Endodermal cell (in vitro differentiated cells): ENCODE data around the gene TULP1. TPM values are rescaled to one million over a fixed set of nuclear protein-coding genes. Genes with fewer than 3 reads are reported as not detected.
"Not testable (repeated sequence)": the region's sequence is repeated elsewhere in the genome, so short reads cannot be mapped to it uniquely, and the experiment has no call there.

Experiments
- DNase-seq: peaks from one replicate; pipeline ENCODE4 v3.0.0-alpha.2; 2017
- H3K27ac ChIP-seq: 2 replicates; pipeline ENCODE4 v1.5.1; 2013; ENCODE audit warnings: mild to moderate bottlenecking, low read depth, low read length, moderate library complexity
- H3K27me3 ChIP-seq: 2 replicates; pipeline ENCODE4 v1.6.1; 2013; ENCODE audit warnings: mild to moderate bottlenecking, low read length, moderate library complexity; ENCODE audit not compliant: insufficient read depth, control insufficient read depth, poor library complexity, severe bottlenecking
- H3K36me3 ChIP-seq: 2 replicates; pipeline ENCODE4 v1.7.0; 2013; ENCODE audit warnings: mild to moderate bottlenecking, low read length, moderate library complexity; ENCODE audit not compliant: control insufficient read depth, insufficient read depth
- H3K4me1 ChIP-seq: one replicate; pipeline ENCODE4 v1.7.0; 2013; ENCODE audit warnings: low read length; ENCODE audit not compliant: control insufficient read depth, insufficient read depth
- H3K4me3 ChIP-seq: 2 replicates; pipeline ENCODE4 v1.5.1; 2013; ENCODE audit warnings: mild to moderate bottlenecking, low read length, moderate library complexity
- H3K9ac ChIP-seq: 2 replicates; pipeline ENCODE4 v1.6.1; 2013; ENCODE audit warnings: mild to moderate bottlenecking, low read length, moderate library complexity; ENCODE audit not compliant: poor library complexity, severe bottlenecking; ENCODE audit errors: extremely low read depth
- H3K9me3 ChIP-seq: 2 replicates; pipeline ENCODE4 v1.6.1; 2013; ENCODE audit warnings: mild to moderate bottlenecking, low read length, moderate library complexity; ENCODE audit not compliant: control insufficient read depth
- H3K27ac Mint-ChIP-seq: 2 replicates; pipeline ENCODE4 v1.8.0; 2020; ENCODE audit warnings: mixed read lengths
- H3K27me3 Mint-ChIP-seq: 2 replicates; pipeline ENCODE4 v1.8.0; 2021; ENCODE audit warnings: mild to moderate bottlenecking, mixed read lengths; ENCODE audit not compliant: insufficient read depth
- H3K36me3 Mint-ChIP-seq: 2 replicates; pipeline ENCODE4 v1.8.0; 2020; ENCODE audit warnings: low read depth, mixed read lengths
- H3K4me1 Mint-ChIP-seq: 2 replicates; pipeline ENCODE4 v1.8.0; 2020; ENCODE audit warnings: mixed read lengths
- H3K4me3 Mint-ChIP-seq: 2 replicates; pipeline ENCODE4 v1.8.0; 2020; ENCODE audit warnings: mild to moderate bottlenecking, moderate library complexity, mixed read lengths
- H3K9me3 Mint-ChIP-seq: 2 replicates; pipeline ENCODE4 v1.8.0; 2020; ENCODE audit warnings: mild to moderate bottlenecking, mixed read lengths
- CTCF ChIP-seq: fragments of 200-600 bp; sonication (generic); conservative IDR thresholded peaks from 2 replicates; pipeline ENCODE4 v1.5.0; 2021; ENCODE audit warnings: antibody characterized with exemption, mild to moderate bottlenecking
- WGBS, 2 experiments: methylation state at CpG; one replicate each; pipeline versions ENCODE4 v1.1.5 to v1.1.7; 2013; ENCODE audit warnings: missing lambda C conversion rate in 2 of 2, mixed read lengths in 1 of 2; ENCODE audit not compliant: insufficient coverage in 1 of 2, insufficient read length in 1 of 2; 5-methylcytosine and 5-hydroxymethylcytosine counted together
- total RNA-seq, 2 donors: library from RNA; stranded (reverse); fragmentation: NEBNext Ultra II Directional in 1 of 2; extraction: Animal tissue kit (Norgen Biotek cat#: 25700) in 1 of 2; gene quantifications; 2 replicates in 1 of 2; 3 replicates in 1 of 2; pipeline ENCODE4 v1.2.1, GENCODE V29; 2021

The TULP1 gene
- total RNA-seq, 2 donors from 2014 or later: 0.29 to 4.0 TPM

- WGBS, 2 experiments: 85 to 93% methylated on average over 2 of the region's 2 CpGs
- DNase-seq: no peak
- H3K4me3 ChIP-seq: no peak overlapping the region
- peaks cover 16% of the 10 kb centered on the region for H3K4me1 Mint-ChIP-seq
- no peak overlapping the region for H3K27ac Mint-ChIP-seq
- no peaks in the 10 kb centered on the region for H3K27me3 Mint-ChIP-seq
- no peaks in the 10 kb centered on the region for H3K36me3 ChIP-seq
- no peak overlapping the region for H3K9ac ChIP-seq
- no peaks in the 10 kb centered on the region for H3K36me3 Mint-ChIP-seq
- H3K27ac ChIP-seq: no peak overlapping the region
- no peaks in the 10 kb centered on the region for H3K27me3 ChIP-seq
- TF ChIP-seq CTCF: no peak
- no peak overlapping the region for H3K4me3 Mint-ChIP-seq
- no peaks in the 10 kb centered on the region for H3K4me1 ChIP-seq
- no peaks in the 10 kb centered on the region for H3K9me3 ChIP-seq
- H3K9me3 Mint-ChIP-seq: peaks cover 7% of the 10 kb centered on the region
These were observed 29.1 kb upstream of the TULP1 start for GRCh38 chr6:35541836-35542235.

- H3K4me1 Mint-ChIP-seq: peaks cover 11% of the 10 kb centered on the region
These were observed 26.5 kb upstream of the TULP1 start for GRCh38 chr6:35539223-35539622.

GRCh38 chr6:35535847-35536246 is 23.2 kb upstream of the TULP1 start:
- H3K27ac ChIP-seq, H3K4me3 ChIP-seq, H3K27me3 ChIP-seq, H3K9ac ChIP-seq, H3K36me3 Mint-ChIP-seq, H3K4me3 Mint-ChIP-seq, H3K4me1 ChIP-seq, H3K27ac Mint-ChIP-seq, DNase-seq, H3K9me3 ChIP-seq, H3K9me3 Mint-ChIP-seq, H3K27me3 Mint-ChIP-seq, H3K36me3 ChIP-seq: not testable (repeated sequence)
- 91 to 92% methylated on average over 3 to 6 of the region's 6 CpGs for WGBS, 2 experiments
- H3K4me1 Mint-ChIP-seq: peaks cover 11% of the 10 kb centered on the region

More at GRCh38 chr6:35539223-35539622, 26.5 kb upstream of the TULP1 start:
- H3K4me3 ChIP-seq: no peak overlapping the region
- H3K27ac Mint-ChIP-seq: no peak overlapping the region
- H3K27ac ChIP-seq: no peak overlapping the region
- no peaks in the 10 kb centered on the region for H3K27me3 Mint-ChIP-seq
- H3K27me3 ChIP-seq: no peaks in the 10 kb centered on the region
- H3K4me1 ChIP-seq: no peaks in the 10 kb centered on the region
- H3K36me3 Mint-ChIP-seq: no peaks in the 10 kb centered on the region
- WGBS, 2 experiments: 84 to 87% methylated on average over 2 to 3 of the region's 3 CpGs
- no peak for TF ChIP-seq CTCF
- H3K9me3 ChIP-seq: no peaks in the 10 kb centered on the region
- H3K9me3 Mint-ChIP-seq: peaks cover 7% of the 10 kb centered on the region
- no peak overlapping the region for H3K9ac ChIP-seq
- no peak overlapping the region for H3K4me3 Mint-ChIP-seq
- DNase-seq: no peak
- H3K36me3 ChIP-seq: no peaks in the 10 kb centered on the region
